ENCODE data around the gene FOXC1. TPM values are rescaled to one million over a fixed set of nuclear protein-coding genes. Genes with fewer than 3 reads are reported as not detected.
A peak's percentile ranks its signal among the peaks of the same experiment; 100 is the strongest.

Gene FOXC1
- total RNA-seq, 2 donors from 2014 or later, result 7.1 to 10.1 TPM

GRCh38 chr6:1593286-1593957, 16.3 kb upstream of the FOXC1 start:
- Histone ChIP-seq H3K4me3 (ENCODE audit: low read length) (no peak overlapping the region), H3K9ac (ENCODE audit: extremely low read depth, low read length, poor library complexity, severe bottlenecking) (no peak overlapping the region), H3K36me3 (ENCODE audit: control insufficient read depth, insufficient read depth, low read length) (no peaks in the 10 kb centered on the region), H3K27ac (ENCODE audit: low read depth, low read length) (no peak overlapping the region), H3K9me3 (ENCODE audit: control insufficient read depth, low read length) (no peaks in the 10 kb centered on the region), H3K27me3 (ENCODE audit: control insufficient read depth, insufficient read depth, low read length, poor library complexity, severe bottlenecking) (no peaks in the 10 kb centered on the region), H3K4me1 (ENCODE audit: control insufficient read depth, insufficient read depth, low read length) (peaks cover 8% of the 10 kb centered on the region)
- no peak overlapping the region for H3K4me3 Mint-ChIP-seq
- H3K27ac Mint-ChIP-seq, result no peak overlapping the region
- TF ChIP-seq, protein P1, sequence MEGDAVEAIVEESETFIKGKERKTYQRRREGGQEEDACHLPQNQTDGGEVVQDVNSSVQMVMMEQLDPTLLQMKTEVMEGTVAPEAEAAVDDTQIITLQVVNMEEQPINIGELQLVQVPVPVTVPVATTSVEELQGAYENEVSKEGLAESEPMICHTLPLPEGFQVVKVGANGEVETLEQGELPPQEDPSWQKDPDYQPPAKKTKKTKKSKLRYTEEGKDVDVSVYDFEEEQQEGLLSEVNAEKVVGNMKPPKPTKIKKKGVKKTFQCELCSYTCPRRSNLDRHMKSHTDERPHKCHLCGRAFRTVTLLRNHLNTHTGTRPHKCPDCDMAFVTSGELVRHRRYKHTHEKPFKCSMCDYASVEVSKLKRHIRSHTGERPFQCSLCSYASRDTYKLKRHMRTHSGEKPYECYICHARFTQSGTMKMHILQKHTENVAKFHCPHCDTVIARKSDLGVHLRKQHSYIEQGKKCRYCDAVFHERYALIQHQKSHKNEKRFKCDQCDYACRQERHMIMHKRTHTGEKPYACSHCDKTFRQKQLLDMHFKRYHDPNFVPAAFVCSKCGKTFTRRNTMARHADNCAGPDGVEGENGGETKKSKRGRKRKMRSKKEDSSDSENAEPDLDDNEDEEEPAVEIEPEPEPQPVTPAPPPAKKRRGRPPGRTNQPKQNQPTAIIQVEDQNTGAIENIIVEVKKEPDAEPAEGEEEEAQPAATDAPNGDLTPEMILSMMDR (conservative IDR thresholded peaks at IDR 0.05), result no peak
- H3K36me3 Mint-ChIP-seq (ENCODE audit: low read depth), result no peaks in the 10 kb centered on the region
- H3K4me1 Mint-ChIP-seq, result peaks cover 29% of the 10 kb centered on the region
- 89 to 93% methylated on average over 12 to 20 of the region's 20 CpGs for WGBS, 2 experiments (ENCODE audit: insufficient coverage in 1 of 2, insufficient read length in 1 of 2)
- DNase-seq, result peak; percentile 45
- peaks cover 17% of the 10 kb centered on the region for H3K27me3 Mint-ChIP-seq (ENCODE audit: insufficient read depth)
- no peaks in the 10 kb centered on the region for H3K9me3 Mint-ChIP-seq

DNA sequence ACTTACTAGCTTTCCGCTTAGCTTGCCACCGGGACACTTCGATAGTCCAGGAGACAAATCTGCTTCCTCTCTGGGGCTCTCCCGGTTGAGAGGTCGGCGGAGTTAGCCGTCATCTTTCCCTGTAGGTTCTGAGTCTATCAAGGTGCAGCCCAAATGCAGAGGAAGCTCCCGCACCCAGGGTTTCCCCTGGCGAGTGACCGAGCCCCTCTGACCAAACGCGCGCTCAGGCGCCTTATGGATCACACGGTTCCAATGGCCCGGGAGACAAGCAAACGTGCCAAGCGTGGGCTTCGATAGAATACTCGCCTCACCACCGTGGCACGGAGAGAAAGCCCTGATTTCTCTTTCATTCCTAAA, 15.8 kb upstream of the FOXC1 start:
- peak; percentile 46 for DNase-seq
- no peaks in the 10 kb centered on the region for H3K9me3 Mint-ChIP-seq
- H3K36me3 Mint-ChIP-seq (ENCODE audit: low read depth), result no peaks in the 10 kb centered on the region
- Histone ChIP-seq H3K36me3 (ENCODE audit: control insufficient read depth, insufficient read depth, low read length) (no peaks in the 10 kb centered on the region), H3K9ac (ENCODE audit: extremely low read depth, low read length, poor library complexity, severe bottlenecking) (no peak overlapping the region), H3K4me1 (ENCODE audit: control insufficient read depth, insufficient read depth, low read length) (peaks cover 11% of the 10 kb centered on the region), H3K27me3 (ENCODE audit: control insufficient read depth, insufficient read depth, low read length, poor library complexity, severe bottlenecking) (no peaks in the 10 kb centered on the region), H3K27ac (ENCODE audit: low read depth, low read length) (no peak overlapping the region), H3K4me3 (ENCODE audit: low read length) (no peak overlapping the region), H3K9me3 (ENCODE audit: control insufficient read depth, low read length) (no peaks in the 10 kb centered on the region)
- H3K4me1 Mint-ChIP-seq, result peaks cover 32% of the 10 kb centered on the region
- H3K27ac Mint-ChIP-seq, result no peak overlapping the region
- H3K4me3 Mint-ChIP-seq, result no peak overlapping the region
- TF ChIP-seq, protein P1 (conservative IDR thresholded peaks at IDR 0.05), result no peak
- whole genome bisulfite sequencing, 2 experiments (ENCODE audit: insufficient coverage in 1 of 2, insufficient read length in 1 of 2), result 93 to 98% methylated on average over 19 to 22 of the region's 22 CpGs
- peaks cover 17% of the 10 kb centered on the region for H3K27me3 Mint-ChIP-seq (ENCODE audit: insufficient read depth)

GRCh38 chr6:1594445-1595200, 15.1 kb upstream of the FOXC1 start:
- TF ChIP-seq, protein P1 (conservative IDR thresholded peaks at IDR 0.05), result no peak
- Histone ChIP-seq H3K27ac (ENCODE audit: low read depth, low read length) (no peak overlapping the region), H3K27me3 (ENCODE audit: control insufficient read depth, insufficient read depth, low read length, poor library complexity, severe bottlenecking) (no peaks in the 10 kb centered on the region), H3K9ac (ENCODE audit: extremely low read depth, low read length, poor library complexity, severe bottlenecking) (no peak overlapping the region), H3K4me1 (ENCODE audit: control insufficient read depth, insufficient read depth, low read length) (peaks cover 18% of the 10 kb centered on the region), H3K9me3 (ENCODE audit: control insufficient read depth, low read length) (no peaks in the 10 kb centered on the region), H3K36me3 (ENCODE audit: control insufficient read depth, insufficient read depth, low read length) (no peaks in the 10 kb centered on the region), H3K4me3 (ENCODE audit: low read length) (no peak overlapping the region)
- peaks cover 17% of the 10 kb centered on the region for H3K27me3 Mint-ChIP-seq (ENCODE audit: insufficient read depth)
- no peaks in the 10 kb centered on the region for H3K9me3 Mint-ChIP-seq
- no peak overlapping the region for H3K4me3 Mint-ChIP-seq
- peaks cover 37% of the 10 kb centered on the region for H3K4me1 Mint-ChIP-seq
- no peak overlapping the region for H3K27ac Mint-ChIP-seq
- 93 to 94% methylated on average over 28 to 33 of the region's 33 CpGs for whole genome bisulfite sequencing, 2 experiments (ENCODE audit: insufficient coverage in 1 of 2, insufficient read length in 1 of 2)
- DNase-seq, result peak; percentile 44
- no peaks in the 10 kb centered on the region for H3K36me3 Mint-ChIP-seq (ENCODE audit: low read depth)

Data from endodermal cell (in vitro differentiated cells).